ENCODE data around the gene PACSIN1.
A peak's percentile ranks its signal among the peaks of the same experiment; 100 is the strongest.

The PACSIN1 gene

DNA sequence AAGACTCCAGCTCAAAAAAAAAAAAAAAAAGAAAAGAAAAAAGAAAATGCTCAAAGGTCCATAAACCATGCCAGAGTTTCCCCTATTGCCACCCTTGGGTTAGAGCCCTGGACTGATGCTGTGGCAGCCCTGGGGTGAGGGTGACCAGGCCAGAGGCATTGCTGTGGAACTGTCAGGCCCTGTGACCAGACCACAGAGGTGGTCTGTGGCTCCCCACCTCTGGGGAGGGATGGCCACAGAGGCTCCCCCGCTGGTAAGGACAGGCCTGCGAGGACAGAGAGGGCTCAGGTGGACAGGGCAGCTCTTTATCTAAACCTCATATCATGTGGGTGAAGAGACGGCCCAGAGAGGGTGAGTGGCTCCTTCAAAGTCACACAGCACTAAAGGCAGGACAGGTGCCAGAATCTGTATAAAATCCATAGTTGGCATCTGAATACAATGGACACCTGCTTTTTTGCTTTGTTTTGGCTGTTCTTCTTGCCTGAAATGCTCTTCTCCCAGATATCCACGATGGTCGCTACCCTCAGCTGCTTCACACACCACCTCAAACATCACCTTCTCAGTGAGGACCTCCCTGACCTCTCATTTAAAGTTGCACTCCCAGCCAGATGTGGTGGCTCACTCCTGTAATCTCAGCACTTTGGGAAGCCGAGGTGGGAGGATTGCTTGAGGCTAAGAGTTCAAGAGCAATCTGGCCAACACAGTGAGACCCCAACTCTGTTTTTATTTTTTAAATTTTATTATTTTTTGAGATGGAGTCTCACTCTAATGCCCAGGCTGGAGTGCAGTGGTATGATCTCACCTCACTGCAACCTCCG, 112.8 kb downstream of the PACSIN1 start:
- H2AFZ ChIP-seq (ENCODE audit: low read depth, low read length), result no peak overlapping the region
- H3K9me3 ChIP-seq (ENCODE audit: insufficient read depth, low read length), result no peaks in the 10 kb centered on the region
- H3K79me2 ChIP-seq (ENCODE audit: low read length), result no peaks in the 10 kb centered on the region
- no peak overlapping the region for H3K27ac ChIP-seq (ENCODE audit: low read length)
- H4K20me1 ChIP-seq (ENCODE audit: insufficient read depth, low read length), result no peaks in the 10 kb centered on the region
- no peak overlapping the region for H3K9ac ChIP-seq (ENCODE audit: low read length)
- H3K27me3 ChIP-seq (ENCODE audit: low read depth, low read length), result no peaks in the 10 kb centered on the region
- no peak overlapping the region for H3K4me2 ChIP-seq (ENCODE audit: low read length)
- no peak for TF ChIP-seq EZH2phosphoT487 (IDR thresholded peaks at IDR 0.05; ENCODE audit: low read depth)
- TF ChIP-seq, protein P1, sequence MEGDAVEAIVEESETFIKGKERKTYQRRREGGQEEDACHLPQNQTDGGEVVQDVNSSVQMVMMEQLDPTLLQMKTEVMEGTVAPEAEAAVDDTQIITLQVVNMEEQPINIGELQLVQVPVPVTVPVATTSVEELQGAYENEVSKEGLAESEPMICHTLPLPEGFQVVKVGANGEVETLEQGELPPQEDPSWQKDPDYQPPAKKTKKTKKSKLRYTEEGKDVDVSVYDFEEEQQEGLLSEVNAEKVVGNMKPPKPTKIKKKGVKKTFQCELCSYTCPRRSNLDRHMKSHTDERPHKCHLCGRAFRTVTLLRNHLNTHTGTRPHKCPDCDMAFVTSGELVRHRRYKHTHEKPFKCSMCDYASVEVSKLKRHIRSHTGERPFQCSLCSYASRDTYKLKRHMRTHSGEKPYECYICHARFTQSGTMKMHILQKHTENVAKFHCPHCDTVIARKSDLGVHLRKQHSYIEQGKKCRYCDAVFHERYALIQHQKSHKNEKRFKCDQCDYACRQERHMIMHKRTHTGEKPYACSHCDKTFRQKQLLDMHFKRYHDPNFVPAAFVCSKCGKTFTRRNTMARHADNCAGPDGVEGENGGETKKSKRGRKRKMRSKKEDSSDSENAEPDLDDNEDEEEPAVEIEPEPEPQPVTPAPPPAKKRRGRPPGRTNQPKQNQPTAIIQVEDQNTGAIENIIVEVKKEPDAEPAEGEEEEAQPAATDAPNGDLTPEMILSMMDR (IDR thresholded peaks at IDR 0.05; ENCODE audit: low read depth, low read length), result no peak
- H3K4me1 ChIP-seq (ENCODE audit: low read length), result no peaks in the 10 kb centered on the region
- H3K4me3 ChIP-seq (ENCODE audit: low read length), result no peak overlapping the region
- H3K36me3 ChIP-seq (replicated peaks; ENCODE audit: low read depth, low read length), result no peaks in the 10 kb centered on the region

- Histone ChIP-seq H3K4me3 (ENCODE audit: low read length) (no peak overlapping the region), H3K9me3 (ENCODE audit: insufficient read depth, low read length) (no peaks in the 10 kb centered on the region), H3K4me1 (ENCODE audit: low read length) (no peaks in the 10 kb centered on the region), H3K27ac (ENCODE audit: low read length) (no peak overlapping the region), H2AFZ (ENCODE audit: low read depth, low read length) (no peak overlapping the region), H3K27me3 (ENCODE audit: low read depth, low read length) (no peaks in the 10 kb centered on the region), H4K20me1 (ENCODE audit: insufficient read depth, low read length) (0 out of 2 replicates have a peak, but pooled peaks cover under 1% of the 10 kb centered on the region), H3K4me2 (ENCODE audit: low read length) (no peak overlapping the region), H3K79me2 (ENCODE audit: low read length) (no peaks in the 10 kb centered on the region), H3K9ac (ENCODE audit: low read length) (no peak overlapping the region), H3K36me3 (replicated peaks; ENCODE audit: low read depth, low read length) (no peaks in the 10 kb centered on the region)
- TF ChIP-seq, protein P1 (IDR thresholded peaks at IDR 0.05; ENCODE audit: low read depth, low read length), result no peak
- TF ChIP-seq EZH2phosphoT487 (IDR thresholded peaks at IDR 0.05; ENCODE audit: low read depth), result no peak
Measured at GRCh38 chr6:34580707-34581560, 115.1 kb downstream of the PACSIN1 start.

GRCh38 chr6:34581561-34581920, 115.7 kb downstream of the PACSIN1 start:
- Histone ChIP-seq H3K27me3 (ENCODE audit: low read depth, low read length) (no peaks in the 10 kb centered on the region), H3K36me3 (replicated peaks; ENCODE audit: low read depth, low read length) (no peaks in the 10 kb centered on the region), H3K4me3 (ENCODE audit: low read length) (no peak overlapping the region), H3K4me1 (ENCODE audit: low read length) (no peaks in the 10 kb centered on the region), H3K9me3 (ENCODE audit: insufficient read depth, low read length) (no peaks in the 10 kb centered on the region), H3K4me2 (ENCODE audit: low read length) (no peak overlapping the region), H3K27ac (ENCODE audit: low read length) (no peak overlapping the region), H2AFZ (ENCODE audit: low read depth, low read length) (no peak overlapping the region), H3K9ac (ENCODE audit: low read length) (no peak overlapping the region), H4K20me1 (ENCODE audit: insufficient read depth, low read length) (0 out of 2 replicates have a peak, but pooled peaks cover 3% of the 10 kb centered on the region), H3K79me2 (ENCODE audit: low read length) (no peaks in the 10 kb centered on the region)
- TF ChIP-seq, protein P1 (IDR thresholded peaks at IDR 0.05; ENCODE audit: low read depth, low read length), result no peak
- no peak for TF ChIP-seq EZH2phosphoT487 (IDR thresholded peaks at IDR 0.05; ENCODE audit: low read depth)

- no peak overlapping the region for H3K9ac ChIP-seq (ENCODE audit: low read length)
- no peaks in the 10 kb centered on the region for H3K4me1 ChIP-seq (ENCODE audit: low read length)
- no peaks in the 10 kb centered on the region for H3K36me3 ChIP-seq (replicated peaks; ENCODE audit: low read depth, low read length)
- H3K9me3 ChIP-seq (ENCODE audit: insufficient read depth, low read length), result no peaks in the 10 kb centered on the region
- no peak for TF ChIP-seq EZH2phosphoT487 (IDR thresholded peaks at IDR 0.05; ENCODE audit: low read depth)
- TF ChIP-seq, protein P1 (IDR thresholded peaks at IDR 0.05; ENCODE audit: low read depth, low read length), result peak; percentile 39; the same call in 1 of the 2 replicates
- H3K27me3 ChIP-seq (ENCODE audit: low read depth, low read length), result no peaks in the 10 kb centered on the region
- no peak overlapping the region for H3K4me2 ChIP-seq (ENCODE audit: low read length)
- no peak overlapping the region for H3K4me3 ChIP-seq (ENCODE audit: low read length)
- H2AFZ ChIP-seq (ENCODE audit: low read depth, low read length), result no peak overlapping the region
- H4K20me1 ChIP-seq (ENCODE audit: insufficient read depth, low read length), result peaks cover 3% of the 10 kb centered on the region; the same call in 1 of the 2 replicates
- no peak overlapping the region for H3K27ac ChIP-seq (ENCODE audit: low read length)
- H3K79me2 ChIP-seq (ENCODE audit: low read length), result no peaks in the 10 kb centered on the region
Measured at GRCh38 chr6:34583461-34583860, 117.6 kb downstream of the PACSIN1 start.
